Common myeloid progenitor, CD34-positive (primary cell): Measurements from ENCODE around the gene BAIAP2L1.
"Not testable (repeated sequence)": the region's sequence is repeated elsewhere in the genome, so short reads cannot be mapped to it uniquely, and the experiment has no call there.

Experiments
- CTCF ChIA-PET: fragments of 350-600 bp; sonication (Branson Sonifier 250); formaldehyde crosslinking; loops from one replicate; lab custom pipeline; 2021; ENCODE audit warnings: antibody characterized with exemption; lab: Charles Lee
- POLR2A ChIA-PET: fragments of 350-600 bp; sonication (Branson Sonifier 250); formaldehyde crosslinking; loops from one replicate; lab custom pipeline; 2021; ENCODE audit warnings: antibody characterized with exemption; lab: Charles Lee
- DNase-seq, 3 donors: peaks; one replicate each; pipeline versions ENCODE4 v3.0.0 to v3.0.0-alpha.2; 2013
- H3K27ac ChIP-seq, 2 experiments: 1 replicate in 1 of 2; 2 replicates in 1 of 2; pipeline ENCODE4 v1.7.0; 2013; ENCODE audit warnings: inconsistent platforms in 2 of 2, low read length in 2 of 2, mild to moderate bottlenecking in 2 of 2, low read depth in 1 of 2, moderate library complexity in 1 of 2; ENCODE audit not compliant: severe bottlenecking in 2 of 2, insufficient read depth in 1 of 2, poor library complexity in 1 of 2
- H3K27me3 ChIP-seq, 5 experiments: replicated peaks in 2 of 5; 1 replicate in 3 of 5; 2 replicates in 2 of 5; pipeline versions ENCODE4 v1.6.1 to v1.7.0; 2013; ENCODE audit warnings: low read length in 4 of 5, mild to moderate bottlenecking in 2 of 5, moderate library complexity in 2 of 5, inconsistent platforms in 1 of 5; ENCODE audit not compliant: insufficient read depth in 5 of 5, control insufficient read depth in 4 of 5
- H3K36me3 ChIP-seq, 4 experiments: 1 replicate in 2 of 4; 2 replicates in 2 of 4; pipeline versions ENCODE4 v1.6.1 to v1.7.0; 2013; ENCODE audit warnings: low read length in 3 of 4, control low read depth in 1 of 4, mild to moderate bottlenecking in 1 of 4; ENCODE audit not compliant: control insufficient read depth in 4 of 4, insufficient read depth in 4 of 4
- H3K4me1 ChIP-seq, 4 experiments: 1 replicate in 3 of 4; 2 replicates in 1 of 4; pipeline versions ENCODE4 v1.6.1 to v1.7.1; 2013; ENCODE audit warnings: low read length in 3 of 4, mild to moderate bottlenecking in 3 of 4, control low read depth in 1 of 4, inconsistent platforms in 1 of 4, moderate library complexity in 1 of 4; ENCODE audit not compliant: control insufficient read depth in 4 of 4, insufficient read depth in 4 of 4; ENCODE audit errors: control extremely low read depth in 1 of 4
- H3K4me3 ChIP-seq, 7 experiments: 1 replicate in 4 of 7; 2 replicates in 3 of 7; pipeline versions ENCODE4 v1.5.1 to v1.7.0; 2013; ENCODE audit warnings: mild to moderate bottlenecking in 7 of 7, low read length in 6 of 7, moderate library complexity in 6 of 7, inconsistent platforms in 2 of 7, low read depth in 2 of 7, control low read depth in 1 of 7; ENCODE audit not compliant: insufficient read depth in 4 of 7, control insufficient read depth in 1 of 7; ENCODE audit errors: extremely low read depth in 1 of 7
- H3K9me3 ChIP-seq, 5 experiments: 1 replicate in 4 of 5; 2 replicates in 1 of 5; pipeline versions ENCODE4 v1.6.1 to v1.7.1; 2013; ENCODE audit warnings: low read length in 4 of 5, mild to moderate bottlenecking in 2 of 5, inconsistent platforms in 1 of 5, low read depth in 1 of 5, moderate library complexity in 1 of 5; ENCODE audit not compliant: control insufficient read depth in 4 of 5, insufficient read depth in 2 of 5; ENCODE audit errors: control extremely low read depth in 1 of 5
- WGBS: methylation state at CpG from one replicate; pipeline ENCODE4 v1.1.5; 2013; ENCODE audit not compliant: insufficient coverage; 5-methylcytosine and 5-hydroxymethylcytosine counted together

Gene BAIAP2L1

DNA sequence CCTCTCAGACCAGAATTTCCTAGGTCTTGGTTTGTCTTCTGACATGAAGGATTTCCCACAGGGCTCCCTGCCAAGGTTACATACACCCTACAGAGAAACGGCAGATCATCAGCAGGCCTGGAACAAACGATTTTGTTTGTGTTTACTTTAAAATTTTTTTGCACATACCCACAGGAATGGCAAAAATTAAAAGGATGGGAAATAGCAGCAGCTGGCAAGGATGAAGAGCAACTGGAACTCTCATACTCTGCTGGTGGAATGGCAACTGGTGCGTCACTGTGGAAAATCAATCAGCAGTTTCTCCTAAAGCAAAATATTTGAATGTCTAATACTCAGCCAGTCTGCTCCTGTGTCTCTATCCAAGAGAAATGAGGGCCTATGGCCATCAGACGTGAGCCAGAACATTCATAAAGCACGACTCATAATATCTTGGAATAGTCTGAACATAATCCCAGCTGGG is 6.5 kb downstream of the BAIAP2L1 start:
- H3K4me3 ChIP-seq: no peak overlapping the region
- no peaks in the 10 kb centered on the region for H3K9me3 ChIP-seq
- H3K27me3 ChIP-seq: peaks cover 0 to 17% (median 11%) of the 10 kb centered on the region in 5 experiments
- no peak for DNase-seq
- no peaks in the 10 kb centered on the region for H3K4me1 ChIP-seq
- POLR2A ChIA-PET: no interaction called here
- 93% methylated on average over 3 of the region's 5 CpGs for WGBS
- CTCF ChIA-PET: no interaction called here
- H3K27ac ChIP-seq: no peak overlapping the region
- no peaks in the 10 kb centered on the region for H3K36me3 ChIP-seq

GRCh38 chr7:98387544-98388226 is 13.2 kb downstream of the BAIAP2L1 start:
- Histone ChIP-seq H3K4me1 (no peaks in the 10 kb centered on the region), H3K27me3 (no peaks in the 10 kb centered on the region), H3K9me3 (no peaks in the 10 kb centered on the region), H3K36me3 (no peaks in the 10 kb centered on the region), H3K4me3 (no peak overlapping the region), H3K27ac (no peak overlapping the region)
- ChIA-PET CTCF (interaction anchor here (0.6 kb wide), 1 partner anchor 60 kb away, joined by 3 read pairs; no protein-coding TSS in a partner anchor), POLR2A (no interaction called here)
- WGBS: 98% methylated on average over 4 of the region's 9 CpGs
- DNase-seq: no peak

DNA sequence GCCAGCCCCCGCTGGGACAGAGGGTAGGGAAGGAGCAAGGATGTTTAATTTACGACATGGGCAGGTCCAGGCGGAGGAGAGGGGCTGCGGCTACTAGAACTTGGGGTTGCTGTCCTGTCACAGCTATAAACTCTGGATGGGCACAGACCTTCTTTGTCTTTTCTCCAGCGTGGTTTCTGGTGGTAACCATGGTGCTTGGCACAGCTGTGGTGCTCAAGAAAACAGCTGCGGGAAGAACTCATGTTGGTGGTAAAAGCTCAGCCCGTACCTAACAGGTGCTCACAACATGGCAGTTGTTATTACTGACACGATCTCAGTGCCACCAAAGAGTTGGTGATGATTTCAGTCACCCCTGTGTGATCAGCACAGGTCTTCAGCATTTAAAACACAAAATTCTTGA is 13.8 kb downstream of the BAIAP2L1 start:
- CTCF ChIA-PET: interaction anchor here (0.6 kb wide), 1 partner anchor 60 kb away, joined by 3 read pairs; no protein-coding TSS in a partner anchor
- WGBS: 89% methylated on average over 8 of the region's 8 CpGs
- Histone ChIP-seq H3K27ac (no peak overlapping the region), H3K4me3 (no peak overlapping the region), H3K36me3 (no peaks in the 10 kb centered on the region), H3K9me3 (no peaks in the 10 kb centered on the region), H3K27me3 (no peaks in the 10 kb centered on the region), H3K4me1 (no peaks in the 10 kb centered on the region)
- no peak for DNase-seq
- POLR2A ChIA-PET: no interaction called here

DNA sequence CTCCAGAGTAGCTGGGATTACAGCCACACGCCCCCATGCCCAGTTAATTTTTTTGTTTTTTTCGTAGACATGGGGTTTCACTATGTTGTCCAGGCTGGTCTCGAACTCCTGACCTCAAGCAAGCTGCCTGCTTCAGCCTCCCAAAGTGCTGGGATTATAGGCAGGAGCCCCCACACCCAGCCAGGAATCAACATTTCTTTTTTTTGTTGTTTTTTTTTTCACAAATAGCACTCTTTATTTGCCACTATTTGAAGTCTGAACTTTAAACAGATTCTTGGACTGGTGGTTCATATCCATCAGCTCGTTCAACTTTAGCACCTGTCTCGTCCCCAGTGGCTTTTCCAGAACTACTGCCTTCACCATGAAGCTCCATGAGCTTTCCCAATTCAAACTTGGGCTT is 15.4 kb downstream of the BAIAP2L1 start:
- H3K27me3 ChIP-seq, H3K9me3 ChIP-seq, H3K27ac ChIP-seq, CTCF ChIA-PET, H3K36me3 ChIP-seq, H3K4me3 ChIP-seq, DNase-seq, POLR2A ChIA-PET, H3K4me1 ChIP-seq: not testable (repeated sequence)
- WGBS: 100% methylated on average over 3 of the region's 5 CpGs

GRCh38 chr7:98378210-98378819 is 22.6 kb downstream of the BAIAP2L1 start:
- Histone ChIP-seq H3K4me3 (no peak overlapping the region), H3K9me3 (peaks cover 0 to 3% (median 0%) of the 10 kb centered on the region in 5 experiments), H3K27me3 (no peaks in the 10 kb centered on the region), H3K4me1 (no peaks in the 10 kb centered on the region), H3K27ac (no peak overlapping the region), H3K36me3 (no peaks in the 10 kb centered on the region)
- over 99% methylated on average over 8 of the region's 9 CpGs for WGBS
- CTCF ChIA-PET: interaction anchor here (0.6 to 1.0 kb wide), 3 partner anchors 10 to 23 kb away, joined by 3 read pairs; partner anchors contain the start of gene BAIAP2L1
- POLR2A ChIA-PET: interaction anchor here (0.6 kb wide), 1 partner anchor 13 kb away, joined by 3 read pairs; no protein-coding TSS in a partner anchor
- no peak for DNase-seq

- WGBS: no CpG with 5 or more reads among the region's 6 CpGs
- ChIA-PET CTCF (no interaction called here), POLR2A (no interaction called here)
- peaks cover 0 to 3% (median 0%) of the 10 kb centered on the region in 5 experiments for H3K9me3 ChIP-seq
- no peak overlapping the region for H3K4me3 ChIP-seq
- H3K27me3 ChIP-seq: no peaks in the 10 kb centered on the region
- H3K27ac ChIP-seq: no peak overlapping the region
- H3K36me3 ChIP-seq: no peaks in the 10 kb centered on the region
- no peaks in the 10 kb centered on the region for H3K4me1 ChIP-seq
- DNase-seq: no peak
These were observed 24.2 kb downstream of the BAIAP2L1 start for GRCh38 chr7:98376711-98377110.

DNA sequence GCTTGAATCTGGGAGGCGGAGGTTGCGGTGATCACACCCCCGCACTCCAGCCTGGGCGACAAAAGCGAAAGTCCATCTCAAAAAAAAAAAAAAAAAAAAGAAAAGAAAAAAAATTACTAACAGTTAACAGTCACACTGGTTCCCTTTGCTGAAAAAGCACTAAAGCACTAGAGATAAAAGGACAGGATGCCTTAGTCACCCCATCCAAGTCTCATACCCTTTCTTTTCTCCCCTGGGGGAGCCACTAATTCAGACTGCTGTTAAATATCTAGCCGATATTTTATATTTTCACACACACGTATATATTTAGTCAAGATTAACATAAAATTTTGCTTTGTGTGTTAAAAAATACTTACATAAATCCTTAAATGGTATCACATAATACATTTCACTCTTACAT is 25.2 kb downstream of the BAIAP2L1 start:
- Histone ChIP-seq H3K9me3 (peaks cover 0 to 3% (median 0%) of the 10 kb centered on the region in 5 experiments), H3K27ac (no peak overlapping the region), H3K4me1 (no peaks in the 10 kb centered on the region), H3K36me3 (no peaks in the 10 kb centered on the region), H3K4me3 (no peak overlapping the region), H3K27me3 (no peaks in the 10 kb centered on the region)
- no peak for DNase-seq
- ChIA-PET CTCF (no interaction called here), POLR2A (no interaction called here)
- no CpG with 5 or more reads among the region's 7 CpGs for WGBS
